Measurements from ENCODE around the gene S1PR5.

S1PR5 gene

GRCh38 chr19:10503002-10503789, 14.1 kb downstream of the S1PR5 start, which contains the start of gene KEAP1:
Gene KEAP1, minus strand, starts transcription at chr19:10503356. Its CDS starts 3,323 bp downstream, at chr19:10500033.
- no peak for TF ChIP-seq CTCF (conservative IDR thresholded peaks at IDR 0.05; ENCODE audit: low read depth, low read length)
- no peak for DNase-seq (ENCODE audit: low read depth)
- peak within 1 kb of the TSS; percentile 81 for H3K4me3 ChIP-seq (ENCODE audit: low read length)

- peak overlapping the region; percentile 81 for H3K4me3 ChIP-seq (ENCODE audit: low read length)
- peak; percentile 60 for DNase-seq (ENCODE audit: low read depth)
- TF ChIP-seq CTCF (conservative IDR thresholded peaks at IDR 0.05; ENCODE audit: low read depth, low read length) = no peak
These were observed 14.7 kb downstream of the S1PR5 start for GRCh38 chr19:10502524-10503001.

- peak overlapping the region; percentile 81 for H3K4me3 ChIP-seq (ENCODE audit: low read length)
These were observed 15.2 kb downstream of the S1PR5 start for GRCh38 chr19:10501971-10502523.

GRCh38 chr19:10500247-10500592, 17.0 kb downstream of the S1PR5 start:
- no peak for TF ChIP-seq CTCF (conservative IDR thresholded peaks at IDR 0.05; ENCODE audit: low read depth, low read length)
- DNase-seq (ENCODE audit: low read depth) = no peak
- no peak overlapping the region for H3K4me3 ChIP-seq (ENCODE audit: low read length)

More at GRCh38 chr19:10501971-10502523, 15.2 kb downstream of the S1PR5 start:
- no peak for DNase-seq (ENCODE audit: low read depth)
- TF ChIP-seq CTCF (conservative IDR thresholded peaks at IDR 0.05; ENCODE audit: low read depth, low read length) = peak; percentile 0

- DNase-seq (ENCODE audit: low read depth) = no peak
- no peak for TF ChIP-seq CTCF (conservative IDR thresholded peaks at IDR 0.05; ENCODE audit: low read depth, low read length)
- H3K4me3 ChIP-seq (ENCODE audit: low read length) = no peak overlapping the region
These were observed 17.5 kb downstream of the S1PR5 start for GRCh38 chr19:10499550-10500246.

GRCh38 chr19:10497371-10497770, 19.9 kb downstream of the S1PR5 start:
- H3K4me3 ChIP-seq (ENCODE audit: low read length) = no peak overlapping the region

More at GRCh38 chr19:10497371-10497770, 19.9 kb downstream of the S1PR5 start:
- DNase-seq (ENCODE audit: low read depth) = no peak
- no peak for TF ChIP-seq CTCF (conservative IDR thresholded peaks at IDR 0.05; ENCODE audit: low read depth, low read length)
